HG03045 (cell line): ENCODE measurements around the gene DECR2.
A peak's percentile ranks its signal among the peaks of the same experiment; 100 is the strongest.
"Not testable (repeated sequence)": the region's sequence is repeated elsewhere in the genome, so short reads cannot be mapped to it uniquely, and the experiment has no call there.

ENCODE experiments used
- ATAC-seq: cut with Tn5 transposase; IDR thresholded peaks from one replicate; pipeline ENCODE4 v1.9.1; 2021; ENCODE audit warnings: mild to moderate bottlenecking, moderate library complexity; ENCODE audit not compliant: unreplicated experiment

Gene DECR2

GRCh38 chr16:366476-366875 lies 35.2 kb upstream of the DECR2 start:
- no peak for ATAC-seq

DNA sequence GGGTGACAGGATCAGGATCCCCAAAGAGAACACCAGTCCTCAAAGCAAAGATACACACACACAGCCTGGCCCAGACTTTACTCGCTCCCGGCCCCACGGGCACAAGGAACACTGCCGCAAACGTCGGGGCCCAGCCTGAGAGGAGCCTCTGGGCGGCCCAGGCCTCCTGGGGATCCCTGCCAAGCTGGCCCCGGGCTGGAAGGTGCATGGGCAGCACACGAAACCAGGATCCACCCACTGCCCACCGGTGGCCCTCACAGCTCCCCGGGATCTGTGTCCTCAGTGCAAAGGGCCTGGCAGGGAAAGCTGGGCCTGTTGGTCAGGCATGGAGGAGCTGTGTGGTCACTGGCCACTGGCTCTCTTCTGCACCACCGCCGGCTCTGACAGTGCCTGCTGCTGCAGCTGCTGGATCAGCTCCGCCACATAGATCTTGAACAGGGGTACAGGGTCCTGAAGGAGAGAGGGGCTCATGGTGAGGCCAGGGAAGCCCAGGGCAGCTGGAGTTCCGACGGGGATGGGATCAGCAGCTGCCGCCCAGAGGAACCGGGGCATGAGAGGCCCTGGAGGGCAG lies 34.3 kb upstream of the DECR2 start:
- ATAC-seq, result no peak

DNA sequence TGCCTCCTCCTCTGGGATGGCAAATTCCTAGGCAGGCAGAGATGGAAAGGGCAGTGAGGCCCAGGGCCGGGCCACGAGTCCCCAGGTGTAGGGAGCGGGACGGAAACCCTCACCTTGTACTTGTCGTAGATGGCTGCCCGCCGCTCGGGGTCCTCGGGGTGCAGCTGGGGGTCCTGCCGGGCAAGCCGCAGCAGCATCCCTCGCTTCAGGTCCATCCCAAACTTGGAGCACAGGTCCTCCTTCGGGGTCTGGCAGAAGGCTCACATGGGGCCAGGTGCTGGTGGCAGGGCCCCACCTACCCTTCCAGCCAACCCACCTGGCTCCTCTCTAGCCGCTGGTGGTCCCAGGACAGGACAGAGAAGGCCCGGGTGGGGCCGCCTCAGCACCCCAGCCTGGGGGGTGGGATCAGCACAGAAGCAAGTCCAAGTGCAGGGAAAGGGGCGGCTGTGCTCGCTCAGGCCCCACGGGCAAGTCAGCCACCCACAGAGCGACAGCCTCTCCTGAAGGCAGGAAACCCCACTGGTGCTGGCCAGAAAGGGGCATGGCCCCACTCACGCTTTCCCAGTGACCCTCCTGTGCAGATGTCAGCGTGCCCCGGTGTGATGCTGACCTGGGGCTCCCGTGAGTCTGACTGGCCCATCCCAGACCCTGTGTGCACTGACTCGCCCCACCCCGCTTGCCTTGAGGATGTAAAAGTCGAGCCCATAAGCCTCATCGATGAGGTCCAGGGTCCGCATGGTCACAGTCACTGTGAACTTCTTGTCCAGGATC lies 33.1 kb upstream of the DECR2 start:
- ATAC-seq, result no peak

DNA sequence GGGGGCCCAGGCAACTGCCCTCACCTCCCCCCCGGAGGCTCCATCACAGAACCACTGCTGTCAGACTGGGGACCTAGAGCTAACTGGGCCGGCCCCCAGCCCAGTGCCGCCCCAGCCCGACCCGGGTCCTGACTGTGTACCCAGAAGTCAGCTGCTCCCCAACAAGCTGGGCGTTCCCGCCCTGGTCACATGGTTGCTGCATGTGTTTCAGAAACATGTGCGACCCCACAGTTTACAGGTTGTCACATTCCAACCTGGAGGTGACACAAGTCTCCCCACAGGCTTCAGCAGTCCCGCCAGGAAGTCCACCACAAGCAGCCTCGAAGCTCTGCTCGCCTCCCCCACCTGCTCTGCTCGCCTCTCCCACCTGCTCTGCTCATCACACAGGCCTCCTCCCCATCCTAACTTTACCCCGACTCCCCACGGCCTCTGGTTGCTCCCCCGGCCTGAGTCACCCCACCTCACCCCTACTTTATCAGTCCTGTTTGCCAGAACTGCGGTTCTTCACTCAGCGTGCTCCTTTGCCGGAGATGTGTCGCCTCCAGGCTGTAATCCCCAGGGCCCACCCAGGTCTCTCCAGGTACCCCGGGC lies 32.3 kb upstream of the DECR2 start:
- ATAC-seq, result no peak

DNA sequence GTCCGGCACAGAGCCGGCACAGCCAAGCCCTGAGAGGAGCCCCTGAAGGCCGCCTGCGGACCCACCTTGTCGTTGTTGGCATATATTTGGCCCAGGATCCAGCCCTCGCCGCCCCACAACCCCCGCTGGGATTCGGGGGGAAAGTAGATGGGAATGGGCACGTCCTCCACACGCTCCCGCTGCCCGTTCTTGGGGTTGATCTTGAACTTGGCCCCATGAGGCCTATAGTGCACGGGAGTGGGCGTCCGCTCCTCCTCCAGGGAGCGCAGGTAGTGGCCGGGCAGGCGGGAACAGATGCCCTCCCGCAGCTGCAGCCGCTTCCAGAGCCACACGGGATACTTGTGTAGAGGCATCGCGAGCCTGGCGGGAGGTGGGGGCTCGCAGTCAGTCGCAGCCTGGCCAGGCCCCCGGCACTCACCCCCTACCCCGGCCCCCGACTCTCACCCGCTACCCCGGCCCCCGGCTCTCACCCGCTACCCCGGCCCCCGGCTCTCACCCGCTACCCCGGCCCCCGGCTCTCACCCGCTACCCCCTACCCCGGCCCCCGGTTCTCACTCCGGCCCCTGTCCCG lies 31.7 kb upstream of the DECR2 start:
- no peak for ATAC-seq

- ATAC-seq, result peak; percentile 64
Observed at GRCh38 chr16:370443-370842, 31.2 kb upstream of the DECR2 start, which contains the start of gene MRPL28. Gene MRPL28 (minus strand): TSS chr16:370538. CDS start chr16:370218, 320 bp downstream.

DNA sequence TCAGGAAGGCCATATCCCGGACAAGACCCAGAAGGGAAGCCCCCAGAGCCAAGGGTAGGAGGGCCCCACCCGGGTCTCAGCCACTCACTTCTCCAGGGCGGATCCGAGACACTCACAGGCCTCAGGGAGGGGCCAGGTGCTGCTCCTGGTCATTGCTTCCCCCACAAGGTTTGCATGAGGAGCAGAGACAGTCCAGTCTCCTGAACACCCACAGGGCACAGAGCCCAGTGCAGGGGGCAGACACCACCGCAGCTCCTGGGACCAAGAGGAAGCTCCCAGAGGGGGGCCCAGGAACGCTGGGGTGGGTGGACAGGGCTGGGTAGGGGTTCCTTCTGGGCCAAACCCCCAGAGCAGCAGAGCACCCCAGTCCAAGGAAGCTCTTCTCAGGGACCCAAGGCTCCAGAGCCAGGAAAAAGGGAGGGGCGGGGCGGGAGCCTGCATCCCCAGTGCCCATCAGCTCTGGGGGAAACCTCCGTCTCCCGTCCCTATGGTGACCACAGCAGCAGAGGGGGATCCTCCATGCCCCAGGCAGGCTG lies 30.6 kb upstream of the DECR2 start:
- no peak for ATAC-seq

DNA sequence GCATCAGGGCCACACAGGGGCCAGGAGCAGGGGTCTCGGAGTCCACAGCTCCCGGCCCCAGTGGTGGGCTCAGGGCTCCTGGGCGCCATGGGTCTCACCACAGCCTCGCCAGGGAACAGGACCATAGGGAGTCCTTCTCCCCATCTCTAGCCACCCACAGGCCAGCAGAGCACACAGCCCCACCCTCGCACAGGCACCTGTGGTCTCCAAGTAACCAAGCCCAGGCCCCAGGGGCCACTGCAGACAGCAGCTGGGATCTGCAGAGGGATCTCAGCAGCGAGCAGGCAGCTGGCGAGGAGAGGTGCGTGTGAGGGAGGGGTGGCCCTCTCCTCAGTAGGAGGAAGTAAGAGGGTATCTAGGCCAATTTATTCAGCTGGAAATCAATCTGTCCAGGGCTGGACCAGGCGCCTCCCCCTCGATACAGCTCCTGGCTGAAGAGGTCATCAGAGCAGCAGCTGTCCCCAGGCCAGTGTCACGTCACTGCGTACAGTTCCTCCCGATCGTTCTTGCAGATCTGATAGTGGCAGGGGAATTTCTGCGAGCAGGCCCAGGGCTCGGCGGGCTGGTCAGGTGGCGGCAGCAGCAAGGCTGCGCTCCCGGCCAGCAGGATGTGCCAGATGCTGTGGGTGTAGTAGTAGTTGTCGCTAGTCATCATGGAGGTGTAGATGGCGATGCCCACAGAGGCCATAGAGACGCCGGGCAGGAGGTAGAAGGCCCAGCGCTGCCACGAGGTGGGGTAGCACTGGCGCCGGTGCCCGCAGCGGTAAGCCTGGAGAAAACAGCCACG lies 30.0 kb upstream of the DECR2 start:
- ATAC-seq, result no peak

DNA sequence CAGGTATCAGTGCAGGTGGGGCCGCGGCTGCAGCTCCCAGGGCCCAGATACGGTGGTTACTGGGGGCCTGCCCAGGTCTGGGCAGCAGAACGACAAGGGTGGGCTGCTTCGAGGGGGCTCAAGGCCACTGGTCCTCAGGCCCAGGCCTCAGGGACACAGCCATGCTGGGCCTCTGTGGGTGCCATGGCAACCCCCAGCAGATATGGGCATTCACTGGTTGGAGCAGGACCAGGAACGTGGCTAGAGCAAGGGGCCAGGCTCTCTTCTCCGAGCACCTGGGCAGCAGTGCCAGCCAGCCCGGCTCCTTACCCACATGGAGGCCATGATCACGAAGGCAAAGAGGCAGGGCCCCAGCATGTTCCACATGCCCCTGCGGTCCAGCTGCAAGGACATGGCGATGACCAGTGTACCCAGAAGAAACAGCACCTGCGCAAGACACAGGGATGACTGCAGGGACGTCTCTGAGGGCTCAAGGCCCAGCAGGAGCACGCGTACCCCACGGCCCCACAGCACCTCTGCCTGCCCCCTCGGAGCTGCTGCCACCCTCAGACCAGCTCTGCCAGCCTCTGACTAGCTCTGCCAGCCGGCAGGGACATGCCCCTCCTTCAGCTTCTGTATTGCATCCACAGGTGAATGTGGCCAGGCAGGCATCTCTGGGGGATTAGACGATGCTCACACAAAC lies 29.2 kb upstream of the DECR2 start:
- no peak for ATAC-seq

DNA sequence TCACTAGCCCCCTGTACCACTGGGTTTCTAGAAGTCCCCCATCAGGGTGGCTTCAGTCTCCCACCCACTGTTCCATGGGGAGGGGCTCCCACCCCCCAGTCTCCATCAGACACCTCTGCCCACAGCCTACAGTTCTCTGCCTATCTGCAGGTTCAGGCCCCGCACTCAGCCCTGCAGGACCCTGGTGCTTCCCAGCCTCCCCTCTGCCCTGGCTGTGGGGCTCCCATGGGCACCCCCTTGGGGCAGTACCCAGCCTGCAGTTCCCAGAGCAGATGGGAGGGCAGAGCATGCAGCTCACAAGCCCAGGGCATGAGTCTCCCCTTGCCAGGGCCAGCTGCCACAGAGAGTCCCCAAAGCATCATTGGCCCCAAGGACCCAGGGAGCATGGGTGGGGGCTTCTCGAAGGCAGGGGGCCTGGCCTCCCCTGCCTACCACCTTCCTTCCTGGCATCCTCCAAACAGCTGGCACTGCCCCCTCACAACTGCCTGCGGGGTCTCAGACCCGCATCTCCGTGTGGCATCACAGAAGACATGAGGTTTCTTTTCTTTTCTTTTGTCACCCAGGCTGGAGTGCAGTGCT lies 28.6 kb upstream of the DECR2 start:
- ATAC-seq, result no peak

DNA sequence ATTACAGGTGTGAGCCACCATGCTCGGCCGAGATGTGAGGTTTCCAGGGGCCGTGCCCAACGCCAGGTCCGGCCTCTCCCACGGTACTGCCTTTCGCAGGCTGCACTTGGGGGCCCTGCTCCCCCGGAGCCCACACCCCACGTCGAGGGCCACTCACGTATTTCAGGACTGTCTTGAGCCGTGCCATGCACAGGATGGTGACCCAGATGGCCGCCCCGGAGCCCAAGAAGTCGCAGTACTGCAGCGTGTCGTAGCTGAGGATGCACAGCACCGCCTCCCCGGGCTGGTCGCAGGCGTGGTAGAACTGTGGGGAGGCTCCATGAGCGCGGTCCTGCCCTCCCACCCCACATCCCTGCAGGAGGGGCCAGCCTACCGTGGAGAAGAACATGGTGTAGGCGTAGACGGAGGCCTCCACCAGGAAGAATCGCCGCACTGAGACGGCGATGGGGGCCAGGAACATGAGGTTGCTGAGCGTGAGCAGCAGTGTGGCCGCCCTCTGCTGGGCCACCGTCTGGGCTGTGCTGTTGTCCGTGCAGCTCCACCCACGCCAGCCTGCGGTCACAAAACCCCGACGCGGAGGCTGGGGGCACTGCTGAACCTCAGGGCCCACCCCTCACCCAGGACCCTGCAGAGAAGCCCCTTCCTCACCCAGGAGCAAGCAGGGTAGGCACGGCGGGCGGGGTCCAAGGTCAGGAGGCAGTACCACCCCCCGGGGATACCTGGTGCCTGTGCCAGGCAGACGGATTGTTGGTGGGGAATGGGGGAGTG lies 27.7 kb upstream of the DECR2 start:
- no peak for ATAC-seq

- ATAC-seq, result no peak
Observed at GRCh38 chr16:374616-374926, 27.1 kb upstream of the DECR2 start.

GRCh38 chr16:375212-375611 lies 26.5 kb upstream of the DECR2 start:
- ATAC-seq, result no peak

GRCh38 chr16:375927-376816 lies 25.5 kb upstream of the DECR2 start:
- no peak for ATAC-seq

GRCh38 chr16:376817-377418 lies 24.8 kb upstream of the DECR2 start:
- ATAC-seq, result no peak

DNA sequence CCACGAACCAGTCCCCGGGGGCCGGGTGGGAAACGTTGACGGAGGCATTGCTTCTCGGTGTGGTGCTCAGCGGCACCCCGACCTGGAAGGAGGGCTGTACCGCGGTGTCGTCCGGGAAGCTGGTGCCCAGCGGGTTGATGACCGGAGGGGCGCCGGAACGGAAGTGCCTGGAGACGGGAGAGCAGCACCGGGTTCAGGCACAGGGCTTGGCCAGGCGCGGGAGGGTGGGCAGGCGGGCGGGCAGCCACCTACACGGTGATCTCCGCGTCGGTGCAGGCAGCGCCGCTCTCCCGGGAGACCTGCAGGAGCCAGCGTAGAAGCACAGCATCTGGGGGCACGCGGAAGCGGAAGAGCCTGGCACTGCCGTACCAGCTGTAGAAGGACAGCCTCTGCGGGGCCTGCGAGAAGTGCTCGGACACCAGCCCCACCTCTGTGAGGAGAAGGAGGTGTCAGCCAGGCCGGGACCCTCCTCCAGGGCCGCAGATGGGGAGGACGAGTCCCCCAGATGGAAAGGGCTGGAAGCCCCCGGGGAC lies 24.2 kb upstream of the DECR2 start:
- no peak for ATAC-seq

DNA sequence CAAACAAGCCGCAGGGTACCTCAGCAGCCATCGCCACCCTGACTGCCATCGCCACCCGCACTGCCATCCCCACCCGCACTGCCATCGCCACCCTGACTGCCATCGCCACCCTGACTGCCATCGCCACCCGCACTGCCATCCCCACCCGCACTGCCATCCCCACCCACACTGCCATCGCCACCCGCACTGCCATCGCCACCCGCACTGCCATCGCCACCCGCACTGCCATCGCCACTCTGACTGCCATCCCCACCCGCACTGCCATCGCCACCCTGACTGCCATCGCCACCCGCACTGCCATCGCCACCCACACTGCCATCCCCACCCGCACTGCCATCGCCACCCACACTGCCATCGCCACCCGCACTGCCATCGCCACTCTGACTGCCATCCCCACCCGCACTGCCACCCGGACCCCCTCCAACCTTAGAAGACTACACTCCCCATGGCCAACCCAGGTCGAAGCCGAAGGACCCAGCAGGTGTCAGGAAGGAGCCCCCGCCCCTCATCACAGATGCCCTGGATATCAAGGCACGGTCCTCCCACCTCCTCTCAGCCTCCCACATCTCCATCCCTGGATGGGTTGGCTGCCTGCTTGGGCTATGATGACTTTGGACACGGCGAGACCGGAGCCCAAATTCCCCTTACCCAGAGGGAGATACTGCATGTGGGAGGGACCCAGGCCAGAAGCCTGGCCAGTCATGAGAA lies 23.4 kb upstream of the DECR2 start:
- ATAC-seq, result not testable (repeated sequence)
